GM23248 (cell line): ENCODE data around the gene NAT16. TPM values are rescaled to one million over a fixed set of nuclear protein-coding genes. Genes with fewer than 3 reads are reported as not detected.
A peak's percentile ranks its signal among the peaks of the same experiment; 100 is the strongest.

Source experiments
- DNase-seq: peaks from one replicate; pipeline ENCODE4 v3.0.0-alpha.2; 2015
- H2AFZ ChIP-seq: fragments of 200-600 bp; sonication (generic); 2 replicates; pipeline ENCODE4 v1.6.1; 2016; ENCODE audit warnings: antibody characterized with exemption
- H3F3A ChIP-seq: fragments of 200-600 bp; sonication (generic); 2 replicates; pipeline ENCODE4 v1.6.1; 2016; ENCODE audit warnings: mild to moderate bottlenecking, antibody characterized with exemption, mixed run types; ENCODE audit not compliant: insufficient read depth
- H3K27ac ChIP-seq: fragments of 200-600 bp; sonication (generic); 2 replicates; pipeline ENCODE4 v1.5.1; 2016; ENCODE audit warnings: mild to moderate bottlenecking
- H3K27me3 ChIP-seq: fragments of 200-600 bp; sonication (generic); replicated peaks from 2 replicates; pipeline ENCODE4 v1.6.1; 2016; ENCODE audit warnings: mild to moderate bottlenecking; ENCODE audit not compliant: insufficient read depth
- H3K36me3 ChIP-seq: fragments of 200-600 bp; sonication (generic); 2 replicates; pipeline ENCODE4 v1.6.1; 2016; ENCODE audit warnings: low read depth, mild to moderate bottlenecking
- H3K4me1 ChIP-seq: fragments of 200-600 bp; sonication (generic); 2 replicates; pipeline ENCODE4 v1.6.1; 2016; ENCODE audit warnings: mild to moderate bottlenecking; ENCODE audit not compliant: insufficient read depth
- H3K4me2 ChIP-seq: fragments of 200-600 bp; sonication (generic); one replicate; pipeline ENCODE4 v1.6.1; 2016; ENCODE audit warnings: mild to moderate bottlenecking; ENCODE audit not compliant: unreplicated experiment
- H3K4me3 ChIP-seq: fragments of 200-600 bp; sonication (generic); 2 replicates; pipeline ENCODE4 v1.5.1; 2016; ENCODE audit warnings: mild to moderate bottlenecking
- H3K79me2 ChIP-seq: fragments of 200-600 bp; sonication (generic); 2 replicates; pipeline ENCODE4 v1.6.1; 2016; ENCODE audit warnings: mild to moderate bottlenecking; ENCODE audit not compliant: insufficient read depth
- H3K9ac ChIP-seq: fragments of 200-600 bp; sonication (generic); 2 replicates; pipeline ENCODE4 v1.6.1; 2016; ENCODE audit warnings: mild to moderate bottlenecking
- H3K9me2 ChIP-seq: fragments of 200-600 bp; sonication (generic); 2 replicates; pipeline ENCODE4 v1.6.1; 2016; ENCODE audit warnings: mixed run types, mild to moderate bottlenecking, moderate library complexity; ENCODE audit not compliant: insufficient read depth
- H3K9me3 ChIP-seq: fragments of 200-600 bp; sonication (generic); one replicate; pipeline ENCODE4 v1.6.1; 2017; ENCODE audit warnings: low read depth
- H4K20me1 ChIP-seq: fragments of 200-600 bp; sonication (generic); 2 replicates; pipeline ENCODE4 v1.6.0; 2016; ENCODE audit not compliant: insufficient read depth
- EZH2 ChIP-seq: fragments of 200-600 bp; sonication (generic); IDR thresholded peaks from 2 replicates; pipeline ENCODE4 v1.6.1; 2018; ENCODE audit warnings: antibody characterized with exemption, mild to moderate bottlenecking; ENCODE audit not compliant: insufficient read depth, poor library complexity, severe bottlenecking
- EZH2phosphoT487 ChIP-seq: fragments of 200-600 bp; sonication (generic); IDR thresholded peaks from 2 replicates; pipeline ENCODE4 v1.6.1; 2018; ENCODE audit warnings: antibody characterized with exemption, moderate library complexity, mild to moderate bottlenecking, low read depth; ENCODE audit not compliant: insufficient read depth
- WGBS, 2 experiments: methylation state at CpG; one replicate each; pipeline ENCODE4 v1.1.6; 2015 to 2017; ENCODE audit warnings: low lambda C conversion rate in 2 of 2, low coverage in 1 of 2; ENCODE audit errors: missing lambda C conversion rate in 2 of 2; 5-methylcytosine and 5-hydroxymethylcytosine counted together
- in situ Hi-C: fragments of 300-500 bp; cut with MboI; formaldehyde crosslinking; loops from 2 replicates; pipeline ENCODE4 v1.15.0; 2020
- polyA plus RNA-seq: library from polyadenylated mRNA; unstranded; fragments of >200 nt; fragmentation: Nextera tagmentation; extraction: Ambion mirVana; gene quantifications from 2 replicates; pipeline ENCODE4 v1.2.1, GENCODE V29; 2016
- total RNA-seq: library from RNA; depleted of rRNA; stranded (reverse); fragments of >200 nt; shearing (Covaris generic); gene quantifications from 2 replicates; pipeline ENCODE4 v1.2.3, GENCODE V29; 2014

Gene NAT16
- total and polyA plus RNA-seq, 2 experiments from 2014 or later = not detected

- no peaks in the 10 kb centered on the region for H3K27me3 ChIP-seq
- no peak for TF ChIP-seq EZH2
- TF ChIP-seq EZH2phosphoT487 = no peak
- DNase-seq = peak; percentile 56
- H3K4me3 ChIP-seq = no peak overlapping the region
- no peaks in the 10 kb centered on the region for H3K9me2 ChIP-seq
- peaks cover 24% of the 10 kb centered on the region for H3K36me3 ChIP-seq
- peak overlapping the region; percentile 98 for H3K27ac ChIP-seq
- 29 to 37% methylated on average over 3 of the region's 3 CpGs for WGBS, 2 experiments
- peak overlapping the region; percentile 43 for H3K9ac ChIP-seq
- in situ Hi-C loops = loop anchor here (10.0 kb wide), 1 partner anchor 144 kb away; no protein-coding TSS in a partner anchor
- no peaks in the 10 kb centered on the region for H3K79me2 ChIP-seq
- H2AFZ ChIP-seq = no peak overlapping the region
- peaks cover 41% of the 10 kb centered on the region for H3K4me1 ChIP-seq
- H3F3A ChIP-seq = peaks cover 63% of the 10 kb centered on the region
- H3K9me3 ChIP-seq = no peaks in the 10 kb centered on the region
- H4K20me1 ChIP-seq = no peaks in the 10 kb centered on the region
- H3K4me2 ChIP-seq = no peak overlapping the region
These were observed 39.8 kb downstream of the NAT16 start for GRCh38 chr7:101140339-101140699.

GRCh38 chr7:101138213-101138870 lies 41.8 kb downstream of the NAT16 start:
- Histone ChIP-seq H3K9me2 (no peaks in the 10 kb centered on the region), H3K4me3 (0 out of 2 replicates have a peak overlapping the region, but pooled peaks have one; percentile 3), H3K27ac (peak overlapping the region; percentile 98), H3K9ac (peak overlapping the region; percentile 56), H3F3A (peaks cover 83% of the 10 kb centered on the region), H3K9me3 (no peaks in the 10 kb centered on the region), H3K4me2 (peak overlapping the region; percentile 35), H3K36me3 (peaks cover 44% of the 10 kb centered on the region), H4K20me1 (no peaks in the 10 kb centered on the region), H3K4me1 (peaks cover 60% of the 10 kb centered on the region), H3K27me3 (no peaks in the 10 kb centered on the region), H2AFZ (no peak overlapping the region), H3K79me2 (no peaks in the 10 kb centered on the region)
- peak; percentile 97 for DNase-seq
- in situ Hi-C loops = no loop called here
- WGBS, 2 experiments = 2 to 4% methylated on average over 15 to 16 of the region's 16 CpGs
- no peak for TF ChIP-seq EZH2
- no peak for TF ChIP-seq EZH2phosphoT487

- H3K4me2 ChIP-seq = peak overlapping the region; percentile 35
- no peaks in the 10 kb centered on the region for H4K20me1 ChIP-seq
- 56 to 65% methylated on average over 9 of the region's 9 CpGs for WGBS, 2 experiments
- peaks cover 50% of the 10 kb centered on the region for H3K36me3 ChIP-seq
- in situ Hi-C loops = no loop called here
- H3K27me3 ChIP-seq = no peaks in the 10 kb centered on the region
- H3K9me2 ChIP-seq = no peaks in the 10 kb centered on the region
- 0 out of 2 replicates have a peak overlapping the region, but pooled peaks have one; percentile 3 for H3K4me3 ChIP-seq
- no peak overlapping the region for H2AFZ ChIP-seq
- H3F3A ChIP-seq = peaks cover 87% of the 10 kb centered on the region
- no peaks in the 10 kb centered on the region for H3K9me3 ChIP-seq
- peak overlapping the region; percentile 56 for H3K9ac ChIP-seq
- H3K27ac ChIP-seq = peak overlapping the region; percentile 98
- peaks cover 67% of the 10 kb centered on the region for H3K4me1 ChIP-seq
- no peaks in the 10 kb centered on the region for H3K79me2 ChIP-seq
- TF ChIP-seq EZH2 (no peak), EZH2phosphoT487 (no peak)
- peak; percentile 46 for DNase-seq
These were observed 42.4 kb downstream of the NAT16 start for GRCh38 chr7:101137651-101138212.

- H3F3A ChIP-seq = peaks cover 95% of the 10 kb centered on the region
- H3K4me3 ChIP-seq = peak overlapping the region; percentile 35
- WGBS, 2 experiments = 80 to 85% methylated on average over 5 to 6 of the region's 6 CpGs
- DNase-seq = peak; percentile 58
- H3K9me3 ChIP-seq = no peaks in the 10 kb centered on the region
- no peak overlapping the region for H2AFZ ChIP-seq
- no peaks in the 10 kb centered on the region for H4K20me1 ChIP-seq
- peak overlapping the region; percentile 29 for H3K4me2 ChIP-seq
- in situ Hi-C loops = no loop called here
- H3K27ac ChIP-seq = peak overlapping the region; percentile 98
- H3K9me2 ChIP-seq = no peaks in the 10 kb centered on the region
- H3K27me3 ChIP-seq = no peaks in the 10 kb centered on the region
- H3K4me1 ChIP-seq = peaks cover 75% of the 10 kb centered on the region
- H3K9ac ChIP-seq = peak overlapping the region; percentile 56
- peaks cover 13% of the 10 kb centered on the region for H3K79me2 ChIP-seq
- peaks cover 80% of the 10 kb centered on the region for H3K36me3 ChIP-seq
- TF ChIP-seq EZH2phosphoT487 (no peak), EZH2 (no peak)
These were observed 45.6 kb downstream of the NAT16 start for GRCh38 chr7:101134399-101134980.
